Uterus (tissue), 4 donors: Measurements from ENCODE around the gene HHAT. TPM values are rescaled to one million over a fixed set of nuclear protein-coding genes. Genes with fewer than 3 reads are reported as not detected.

Experiments
- DNase-seq, 2 donors: peaks; one replicate each; pipeline ENCODE4 v3.0.0-alpha.2; 2019 to 2020
- H3K27ac ChIP-seq, 2 donors: fragments of 200-600 bp; sonication (generic); 1 replicate in 1 of 2; 2 replicates in 1 of 2; pipeline ENCODE4 v1.5.1; 2016 to 2018
- H3K27me3 ChIP-seq, 2 donors: fragments of 200-600 bp; sonication (generic); one replicate each; pipeline ENCODE4 v1.5.1; 2018 to 2019; ENCODE audit warnings: control low read depth in 1 of 2
- H3K36me3 ChIP-seq, 2 donors: fragments of 200-600 bp; sonication (generic); one replicate each; pipeline ENCODE4 v1.5.1; 2019; ENCODE audit warnings: control low read depth in 1 of 2
- H3K4me1 ChIP-seq, 2 donors: fragments of 200-600 bp; sonication (generic); one replicate each; pipeline ENCODE4 v1.5.1; 2018 to 2019; ENCODE audit warnings: control low read depth in 1 of 2
- H3K4me3 ChIP-seq, 2 donors: fragments of 200-600 bp; sonication (generic); 1 replicate in 1 of 2; 2 replicates in 1 of 2; pipeline ENCODE4 v1.5.1; 2018 to 2019; ENCODE audit warnings: mild to moderate bottlenecking in 1 of 2
- H3K9me3 ChIP-seq, 2 donors: fragments of 200-600 bp; sonication (generic); one replicate each; pipeline ENCODE4 v1.5.1; 2019; ENCODE audit warnings: control low read depth in 1 of 2
- POLR2A ChIP-seq, 2 donors: fragments of 450-650 bp; IDR thresholded peaks; one replicate each; pipeline ENCODE4 v1.6.1; 2016; ENCODE audit warnings: antibody characterized with exemption in 2 of 2, mild to moderate bottlenecking in 1 of 2, moderate library complexity in 1 of 2
- intact Hi-C: fragments of 100-400 bp; cut with DNase I; formaldehyde crosslinking; loops from one replicate; pipeline ENCODE4 v1.15.1; 2023; ENCODE audit warnings: low total_unique reads
- total RNA-seq, 4 donors: library from RNA; depleted of rRNA in 3 of 4; stranded (reverse); fragments of >200 nt in 3 of 4; gene quantifications; one replicate each; pipeline versions ENCODE4 v1.1.0 to v1.2.4, GENCODE V29; 2014 to 2023
- TF ChIP-seq, protein P1 (sequence below), 4 experiments: fragments of 200-600 bp in 2 of 4; fragments of 450-650 bp in 2 of 4; sonication (generic) in 2 of 4; IDR thresholded peaks; one replicate each; pipeline ENCODE4 v1.5.1; 2016 to 2019; ENCODE audit warnings: antibody characterized with exemption in 4 of 4, mild to moderate bottlenecking in 2 of 4, moderate library complexity in 1 of 4
- donor health status: DM: yes; HTN: yes; CAD: no.

The HHAT gene
- total RNA-seq, 4 donors from 2014 or later: 0.88 to 10.9 (median 3.4) TPM

DNA sequence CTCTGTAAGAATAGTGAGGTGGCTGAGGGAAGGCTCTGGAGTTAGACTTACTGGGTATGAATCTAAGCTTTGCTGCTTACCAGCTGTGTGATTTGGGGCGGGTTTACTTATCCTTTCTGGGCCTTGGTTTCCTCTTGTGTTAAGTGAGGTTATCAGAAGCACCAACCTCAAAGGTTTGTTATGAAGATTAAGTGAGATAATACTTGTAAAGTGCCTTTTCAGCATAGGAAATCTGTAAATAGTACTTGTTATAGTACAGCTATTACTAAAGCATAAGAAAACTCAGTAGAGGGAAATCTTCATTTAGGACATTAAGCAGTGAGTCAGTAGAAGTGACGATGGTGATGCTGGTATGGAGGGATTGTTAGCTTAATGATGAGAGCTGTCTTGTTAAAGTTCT lies 12.1 kb downstream of the HHAT start:
- no peak for DNase-seq
- H3K4me3 ChIP-seq: no peak overlapping the region
- H3K27ac ChIP-seq: no peak overlapping the region
- TF ChIP-seq, protein P1, sequence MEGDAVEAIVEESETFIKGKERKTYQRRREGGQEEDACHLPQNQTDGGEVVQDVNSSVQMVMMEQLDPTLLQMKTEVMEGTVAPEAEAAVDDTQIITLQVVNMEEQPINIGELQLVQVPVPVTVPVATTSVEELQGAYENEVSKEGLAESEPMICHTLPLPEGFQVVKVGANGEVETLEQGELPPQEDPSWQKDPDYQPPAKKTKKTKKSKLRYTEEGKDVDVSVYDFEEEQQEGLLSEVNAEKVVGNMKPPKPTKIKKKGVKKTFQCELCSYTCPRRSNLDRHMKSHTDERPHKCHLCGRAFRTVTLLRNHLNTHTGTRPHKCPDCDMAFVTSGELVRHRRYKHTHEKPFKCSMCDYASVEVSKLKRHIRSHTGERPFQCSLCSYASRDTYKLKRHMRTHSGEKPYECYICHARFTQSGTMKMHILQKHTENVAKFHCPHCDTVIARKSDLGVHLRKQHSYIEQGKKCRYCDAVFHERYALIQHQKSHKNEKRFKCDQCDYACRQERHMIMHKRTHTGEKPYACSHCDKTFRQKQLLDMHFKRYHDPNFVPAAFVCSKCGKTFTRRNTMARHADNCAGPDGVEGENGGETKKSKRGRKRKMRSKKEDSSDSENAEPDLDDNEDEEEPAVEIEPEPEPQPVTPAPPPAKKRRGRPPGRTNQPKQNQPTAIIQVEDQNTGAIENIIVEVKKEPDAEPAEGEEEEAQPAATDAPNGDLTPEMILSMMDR (IDR thresholded peaks at IDR 0.05): no peak
- TF ChIP-seq POLR2A (IDR thresholded peaks at IDR 0.05): no peak
- intact Hi-C loops: no loop called here
- no peaks in the 10 kb centered on the region for H3K36me3 ChIP-seq
- H3K4me1 ChIP-seq: no peaks in the 10 kb centered on the region
- H3K9me3 ChIP-seq: no peaks in the 10 kb centered on the region
- H3K27me3 ChIP-seq: no peaks in the 10 kb centered on the region

DNA sequence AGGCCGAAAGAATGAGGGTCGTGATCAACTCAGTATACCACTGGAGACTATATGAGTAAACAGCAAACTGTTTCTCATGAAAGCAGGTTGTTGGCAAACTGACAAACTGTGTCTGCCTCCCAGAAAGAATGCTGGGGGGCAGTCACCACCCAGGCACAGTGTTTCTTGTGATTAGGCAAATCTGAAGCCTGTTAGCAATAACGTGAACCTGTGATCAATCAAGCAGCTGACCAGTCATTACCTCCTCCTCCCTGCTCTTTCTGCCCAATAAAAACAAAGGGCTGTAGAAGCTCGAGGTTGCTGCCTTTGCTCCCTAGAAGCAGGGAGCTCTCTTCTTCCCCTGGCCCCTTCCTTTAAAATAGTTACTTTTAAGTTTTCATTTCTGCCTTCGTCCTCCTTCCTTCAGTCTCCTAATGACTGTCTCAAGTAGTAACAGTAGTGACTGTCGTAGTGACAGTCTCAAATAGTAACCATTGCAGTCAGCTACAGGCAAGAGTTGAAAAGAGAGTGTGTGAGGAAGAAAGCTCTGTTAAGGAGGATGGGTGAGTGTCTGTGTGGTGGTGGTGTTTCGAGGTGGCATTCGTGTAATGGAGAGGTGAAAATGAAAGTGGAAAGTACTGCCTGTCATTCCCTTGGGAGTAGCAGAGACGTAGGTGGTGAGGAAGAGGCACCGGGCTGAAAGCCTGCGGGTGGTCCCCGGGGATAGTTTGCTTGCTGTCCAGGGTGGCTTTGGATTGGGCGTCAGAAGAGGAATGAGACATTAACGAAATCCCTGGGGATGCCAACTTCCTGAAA lies 14.5 kb downstream of the HHAT start:
- no peak for DNase-seq
- TF ChIP-seq, protein P1 (IDR thresholded peaks at IDR 0.05): no peak
- no peak for TF ChIP-seq POLR2A (IDR thresholded peaks at IDR 0.05)

DNA sequence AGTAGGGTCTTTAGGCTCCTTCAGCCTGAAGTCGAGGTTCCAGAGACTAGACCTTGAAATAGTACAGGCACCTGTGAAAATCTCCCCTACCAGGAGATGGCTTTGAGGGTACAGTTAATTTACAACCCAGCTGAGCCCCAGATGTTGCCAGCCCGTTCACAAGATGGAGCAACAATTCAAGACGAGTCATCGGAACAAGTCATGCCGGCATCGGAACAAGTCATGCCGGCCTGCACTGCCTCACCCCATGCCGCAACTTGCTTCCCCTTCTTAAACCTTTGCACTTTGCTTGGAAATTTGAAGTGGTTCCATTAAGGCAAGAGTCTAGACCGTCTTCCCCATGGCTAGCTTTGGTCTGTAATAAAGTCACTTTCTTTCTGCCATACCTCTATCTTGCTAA lies 16.0 kb downstream of the HHAT start:
- intact Hi-C loops: no loop called here
- DNase-seq: no peak

More for the DNA sequence above, 14.5 kb downstream of the HHAT start:
- H3K36me3 ChIP-seq: no peaks in the 10 kb centered on the region
- peak overlapping the region; percentile 15 to 27 for H3K4me3 ChIP-seq
- H3K27ac ChIP-seq: peak overlapping the region in 1 of 2 donors; percentile 59
- no peaks in the 10 kb centered on the region for H3K4me1 ChIP-seq
- H3K9me3 ChIP-seq: no peaks in the 10 kb centered on the region
- no peaks in the 10 kb centered on the region for H3K27me3 ChIP-seq
- intact Hi-C loops: no loop called here

DNA sequence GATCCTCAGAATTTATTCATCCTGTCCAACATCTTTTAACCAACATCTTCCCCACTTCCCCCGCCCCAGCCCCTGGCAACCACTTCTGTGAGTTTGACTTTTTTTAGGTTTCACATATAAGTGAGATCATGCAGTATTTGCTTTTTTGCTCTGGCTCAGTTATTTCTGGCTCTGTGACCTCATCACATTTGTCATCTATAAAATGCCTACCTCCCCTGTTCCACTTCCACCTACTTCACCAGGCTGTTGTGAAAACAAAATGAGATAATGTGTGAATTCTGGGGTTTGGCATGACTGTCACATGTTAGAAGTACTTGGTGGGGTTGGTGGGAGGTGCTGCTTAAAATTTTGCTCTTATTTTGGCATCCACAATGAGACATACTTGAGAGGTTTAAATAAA lies 18.4 kb downstream of the HHAT start:
- H3K36me3 ChIP-seq: no peaks in the 10 kb centered on the region
- H3K4me1 ChIP-seq: no peaks in the 10 kb centered on the region
- TF ChIP-seq, protein P1 (IDR thresholded peaks at IDR 0.05): no peak
- TF ChIP-seq POLR2A (IDR thresholded peaks at IDR 0.05): no peak
- DNase-seq: no peak
- no peak overlapping the region for H3K4me3 ChIP-seq
- no peaks in the 10 kb centered on the region for H3K9me3 ChIP-seq
- H3K27ac ChIP-seq: no peak overlapping the region
- intact Hi-C loops: no loop called here
- no peaks in the 10 kb centered on the region for H3K27me3 ChIP-seq

More for the DNA sequence above, 16.0 kb downstream of the HHAT start:
- TF ChIP-seq POLR2A (IDR thresholded peaks at IDR 0.05): no peak
- TF ChIP-seq, protein P1 (IDR thresholded peaks at IDR 0.05): no peak
- H3K27ac ChIP-seq: no peak overlapping the region
- no peaks in the 10 kb centered on the region for H3K27me3 ChIP-seq
- H3K36me3 ChIP-seq: no peaks in the 10 kb centered on the region
- no peaks in the 10 kb centered on the region for H3K9me3 ChIP-seq
- H3K4me1 ChIP-seq: no peaks in the 10 kb centered on the region
- no peak overlapping the region for H3K4me3 ChIP-seq

DNA sequence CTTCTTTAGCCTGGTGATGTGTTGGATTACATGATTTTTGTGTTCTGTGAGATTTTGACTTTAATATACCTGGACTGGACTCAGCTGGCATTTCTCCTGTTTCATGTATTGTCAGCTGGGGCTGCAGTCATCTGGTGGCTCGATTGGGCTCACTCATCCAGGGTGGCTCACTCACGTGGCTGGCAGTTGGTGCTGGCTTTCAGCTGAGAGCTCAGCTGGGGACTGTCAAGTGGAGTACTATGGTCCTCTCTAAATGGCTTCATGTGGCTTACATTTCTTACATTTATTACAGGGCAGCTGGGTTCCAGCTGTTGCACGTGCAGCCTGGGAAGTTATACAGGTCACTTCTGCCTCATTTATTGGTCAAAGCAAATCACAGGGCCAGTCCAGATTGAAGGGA lies 22.8 kb downstream of the HHAT start:
- DNase-seq: no peak
- no peak overlapping the region for H3K27ac ChIP-seq
- no peaks in the 10 kb centered on the region for H3K27me3 ChIP-seq
- TF ChIP-seq, protein P1 (IDR thresholded peaks at IDR 0.05): no peak
- TF ChIP-seq POLR2A (IDR thresholded peaks at IDR 0.05): no peak
- H3K9me3 ChIP-seq: no peaks in the 10 kb centered on the region
- intact Hi-C loops: no loop called here
- no peak overlapping the region for H3K4me3 ChIP-seq
- H3K36me3 ChIP-seq: no peaks in the 10 kb centered on the region
- H3K4me1 ChIP-seq: no peaks in the 10 kb centered on the region
